Coronary artery (tissue), 2 donors: ENCODE data around the gene GNB4.
A peak's percentile ranks its signal among the peaks of the same experiment; 100 is the strongest.

Experiments used
- DNase-seq: peaks from one replicate; pipeline ENCODE4 v3.0.0-alpha.2; 2017; ENCODE audit warnings: low spot score
- H3K27ac ChIP-seq, 2 donors: fragments of 200-600 bp; sonication (generic); one replicate each; pipeline ENCODE4 v1.5.1; 2016 to 2019
- H3K4me3 ChIP-seq: fragments of 200-600 bp; sonication (generic); 2 replicates; pipeline ENCODE4 v1.5.1; 2016; ENCODE audit warnings: mild to moderate bottlenecking, moderate library complexity
- CTCF ChIP-seq: fragments of 200-600 bp; sonication (generic); IDR thresholded peaks from one replicate; pipeline ENCODE4 v1.5.1; 2019; ENCODE audit warnings: antibody characterized with exemption

Gene GNB4

GRCh38 chr3:179375091-179375999 is 75.9 kb downstream of the GNB4 start:
- TF ChIP-seq CTCF, result no peak
- no peak for DNase-seq
- no peak overlapping the region for H3K27ac ChIP-seq
- no peak overlapping the region for H3K4me3 ChIP-seq

GRCh38 chr3:179373938-179374337 is 77.3 kb downstream of the GNB4 start:
- Histone ChIP-seq H3K4me3 (no peak overlapping the region), H3K27ac (no peak overlapping the region)
- DNase-seq, result no peak
- no peak for TF ChIP-seq CTCF

GRCh38 chr3:179369621-179370020 is 81.6 kb downstream of the GNB4 start:
- no peak for TF ChIP-seq CTCF
- no peak overlapping the region for H3K27ac ChIP-seq
- H3K4me3 ChIP-seq, result no peak overlapping the region
- DNase-seq, result no peak

- TF ChIP-seq CTCF, result no peak
- DNase-seq, result no peak
- Histone ChIP-seq H3K27ac (no peak overlapping the region), H3K4me3 (no peak overlapping the region)
These were observed 87.9 kb downstream of the GNB4 start for GRCh38 chr3:179363332-179363731.

GRCh38 chr3:179355996-179356395 is 95.3 kb downstream of the GNB4 start:
- Histone ChIP-seq H3K27ac (no peak overlapping the region), H3K4me3 (no peak overlapping the region)
- DNase-seq, result no peak
- TF ChIP-seq CTCF, result no peak

GRCh38 chr3:179348325-179349013 is 102.8 kb downstream of the GNB4 start:
- Histone ChIP-seq H3K27ac (peak overlapping the region in 1 of 2 donors; percentile 82), H3K4me3 (peak overlapping the region; percentile 97)
- no peak for TF ChIP-seq CTCF
- DNase-seq, result no peak
